ENCODE results near the gene IQSEC1.

The IQSEC1 gene

DNA sequence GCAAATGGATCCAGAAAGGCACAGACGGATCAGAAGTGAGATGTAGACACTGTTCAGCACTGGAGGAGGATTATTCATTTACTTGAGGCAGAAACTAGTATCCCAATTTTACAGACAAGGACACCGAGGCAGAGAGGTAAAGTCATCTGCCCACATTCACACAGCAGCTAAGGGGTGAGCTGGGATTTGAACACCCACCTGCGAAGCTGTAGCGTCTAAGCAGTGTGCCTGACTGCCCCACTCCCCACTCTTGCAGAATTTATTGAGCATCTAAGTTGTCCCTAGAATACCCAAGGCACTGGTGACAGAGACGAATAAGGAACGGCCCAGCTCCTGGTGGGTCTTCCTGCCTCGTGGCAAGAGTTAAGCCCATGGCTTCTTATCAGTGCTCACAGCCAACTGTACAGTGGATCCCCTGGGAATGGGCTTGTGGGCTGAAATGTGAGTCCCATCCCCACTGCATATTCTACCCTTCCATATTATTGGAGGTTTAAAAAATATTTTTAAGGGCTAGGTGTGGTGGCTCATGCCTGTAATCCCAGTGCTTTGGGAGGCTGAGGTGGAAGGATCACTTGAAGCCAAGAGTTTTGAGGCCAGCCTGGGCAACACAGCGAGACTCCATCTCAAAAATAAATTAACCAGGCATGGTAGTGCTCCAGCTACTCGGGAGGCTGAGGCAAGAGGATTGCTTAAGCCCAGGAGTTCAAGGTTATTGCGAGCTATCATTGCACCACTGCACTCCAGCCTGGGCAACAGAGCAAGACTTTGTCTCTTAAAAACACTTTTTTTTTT, 77.6 kb downstream of the IQSEC1 start:
- DNase-seq = no peak

DNA sequence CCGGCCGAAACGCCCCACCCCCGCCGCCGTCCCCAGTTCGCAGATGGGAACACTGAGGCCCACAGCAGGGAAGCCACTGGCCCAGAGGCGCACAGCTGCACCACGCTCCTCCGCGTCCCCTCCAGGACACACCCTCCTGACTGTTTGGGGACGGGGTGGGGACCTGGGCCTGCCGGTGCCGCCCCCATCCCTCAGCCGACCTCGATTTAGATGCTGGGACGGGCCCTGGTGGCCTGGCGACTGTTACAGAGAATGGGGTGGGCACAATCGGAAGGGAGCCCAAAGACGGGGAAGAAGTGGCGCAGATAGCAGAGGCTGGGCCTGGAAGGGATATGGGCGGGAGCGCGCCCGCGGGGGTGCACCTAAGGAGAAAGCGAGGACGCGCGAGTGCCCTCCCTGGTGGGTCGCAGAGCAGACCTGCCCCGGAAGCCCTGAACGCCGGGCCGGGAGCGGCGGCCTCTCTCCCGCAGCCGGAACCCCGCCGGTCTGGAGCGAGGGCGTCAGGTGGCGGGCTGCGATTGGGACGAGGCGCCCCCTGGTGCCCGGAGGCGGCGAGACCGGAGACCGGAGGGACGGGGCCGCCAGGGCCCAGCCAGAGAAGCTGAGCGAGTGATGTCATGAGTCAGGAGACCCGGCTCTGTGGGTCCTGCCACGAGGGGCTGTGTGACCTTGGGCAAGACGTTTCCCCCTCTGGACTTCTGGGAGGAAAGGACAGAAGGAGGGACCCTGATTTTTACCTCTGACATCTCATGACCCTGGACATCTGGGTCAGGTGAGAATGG, 78.4 kb downstream of the IQSEC1 start:
- DNase-seq = peak; percentile 91

- DNase-seq = no peak
These were observed 78.9 kb downstream of the IQSEC1 start for GRCh38 chr3:12994357-12994606.

- no peak for DNase-seq
These were observed 79.5 kb downstream of the IQSEC1 start for GRCh38 chr3:12993517-12994356.

DNA sequence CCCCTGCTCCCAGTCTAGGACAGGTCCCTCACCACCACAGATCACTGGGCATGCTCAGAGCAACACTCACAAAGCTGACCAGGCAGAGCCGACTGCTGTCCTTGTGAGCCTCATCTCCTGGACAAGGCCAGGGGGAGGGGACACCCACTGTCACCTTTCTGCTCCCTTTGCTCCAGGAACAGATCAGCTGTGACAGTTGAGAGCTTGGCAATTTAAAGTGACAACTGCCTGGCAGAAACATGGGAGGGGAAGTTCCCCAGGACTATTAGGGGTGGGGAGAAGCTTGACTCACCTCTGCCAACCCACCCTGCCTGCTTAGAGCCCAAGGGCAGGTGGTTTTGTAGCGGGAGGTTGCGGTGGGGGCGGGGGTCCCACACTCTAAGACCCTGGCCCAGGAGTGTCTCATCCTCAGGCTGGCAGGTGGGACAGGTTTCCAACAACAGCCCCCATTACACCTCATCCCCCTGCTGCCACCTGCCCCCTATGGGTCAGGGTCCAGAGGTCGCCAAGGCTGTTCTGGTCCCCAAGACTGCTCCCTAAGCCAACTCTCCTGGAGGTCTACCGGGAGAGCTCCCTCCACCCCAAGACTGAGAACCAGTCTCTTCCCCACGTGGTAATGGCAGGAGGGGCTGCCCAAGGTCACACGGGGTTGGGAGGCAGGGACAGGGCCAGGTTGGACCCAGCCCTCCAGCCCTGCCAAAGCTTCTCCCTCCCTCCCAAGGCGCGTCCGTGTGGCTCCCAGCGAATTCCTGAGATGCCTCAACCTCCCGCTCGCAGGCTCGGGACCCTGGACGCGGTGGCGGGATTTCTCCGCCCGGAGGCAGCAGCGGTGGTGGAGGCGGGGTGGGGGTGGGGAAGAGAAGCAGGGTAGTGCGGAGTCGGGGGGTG, 80.4 kb downstream of the IQSEC1 start:
- no peak for DNase-seq

DNA sequence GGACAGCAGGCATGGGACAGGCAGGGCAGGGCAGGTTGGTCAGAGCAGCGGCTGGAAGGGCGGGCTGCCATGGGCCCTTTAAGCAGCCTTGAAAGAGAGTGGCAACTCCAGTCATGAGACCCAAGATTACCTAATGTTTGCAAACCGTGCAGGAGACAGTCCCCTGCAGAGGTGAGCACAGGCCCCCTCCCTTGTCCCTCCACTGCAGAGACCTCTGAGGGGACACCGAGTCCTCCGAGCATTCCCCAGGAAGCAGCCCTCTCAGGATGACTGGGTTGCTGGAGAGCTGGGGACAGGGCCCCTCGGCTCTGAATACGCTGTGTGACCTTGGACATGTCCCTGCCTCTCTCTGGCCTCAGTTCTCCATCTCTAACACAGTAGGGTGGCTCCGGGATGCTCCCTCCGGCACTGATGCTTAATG, 81.4 kb downstream of the IQSEC1 start:
- no peak for DNase-seq

- DNase-seq = no peak
These were observed 81.8 kb downstream of the IQSEC1 start for GRCh38 chr3:12991481-12991837.

DNA sequence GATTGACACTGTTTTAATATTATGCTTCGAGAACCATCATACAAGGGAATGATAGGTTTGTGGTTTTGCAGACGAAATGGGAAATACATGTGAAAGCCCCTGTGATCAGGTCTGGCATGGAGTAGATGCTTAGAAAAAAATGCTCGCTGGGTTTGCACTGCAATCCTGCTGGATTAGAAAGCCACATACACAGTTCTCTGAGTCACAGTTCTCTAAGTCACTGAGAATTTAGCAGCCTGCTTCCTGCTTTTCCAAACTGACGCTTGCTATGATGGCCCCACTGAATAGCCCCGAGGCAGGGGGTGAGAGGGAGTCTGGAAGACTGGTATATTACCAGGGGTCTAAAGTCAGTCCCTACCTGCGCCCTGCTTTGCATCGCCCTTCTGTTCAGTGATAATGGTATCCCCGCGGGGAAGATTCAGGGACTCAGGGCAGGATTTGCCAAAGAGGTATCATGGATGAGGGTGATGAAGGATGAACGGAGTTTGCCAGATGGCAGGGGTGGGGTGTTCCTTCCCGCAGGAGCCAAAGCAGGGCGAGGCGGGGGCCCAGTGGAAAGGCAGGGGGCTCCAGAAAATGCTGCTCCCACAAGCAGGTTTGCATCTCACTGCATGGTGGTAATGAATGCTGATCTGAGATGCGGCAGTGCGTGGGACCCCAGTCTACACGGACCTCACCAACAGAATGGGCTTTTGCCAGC, 82.3 kb downstream of the IQSEC1 start:
- DNase-seq = no peak

GRCh38 chr3:12990306-12990705, 82.9 kb downstream of the IQSEC1 start:
- DNase-seq = no peak

GRCh38 chr3:12988728-12989454, 84.3 kb downstream of the IQSEC1 start:
- DNase-seq = no peak

DNA sequence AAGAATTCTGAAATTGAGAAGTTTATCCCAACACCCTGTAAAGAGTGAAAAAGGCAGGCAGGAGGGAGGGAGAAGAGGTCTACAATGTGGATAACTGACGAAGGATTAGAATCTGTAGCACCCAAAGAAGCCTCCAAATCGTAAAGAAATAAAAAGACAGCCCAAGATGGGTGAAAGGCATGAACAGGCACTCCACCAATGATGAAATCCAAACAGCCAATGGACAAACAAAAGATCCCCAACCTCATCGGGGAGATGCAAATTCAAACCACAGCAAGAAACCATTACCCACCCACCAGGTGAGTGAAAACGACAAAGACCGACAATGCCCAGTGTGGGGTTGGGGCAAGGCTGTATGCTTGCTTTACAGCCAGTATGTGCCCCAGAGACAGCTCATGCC, 85.6 kb downstream of the IQSEC1 start:
- no peak for DNase-seq

DNA sequence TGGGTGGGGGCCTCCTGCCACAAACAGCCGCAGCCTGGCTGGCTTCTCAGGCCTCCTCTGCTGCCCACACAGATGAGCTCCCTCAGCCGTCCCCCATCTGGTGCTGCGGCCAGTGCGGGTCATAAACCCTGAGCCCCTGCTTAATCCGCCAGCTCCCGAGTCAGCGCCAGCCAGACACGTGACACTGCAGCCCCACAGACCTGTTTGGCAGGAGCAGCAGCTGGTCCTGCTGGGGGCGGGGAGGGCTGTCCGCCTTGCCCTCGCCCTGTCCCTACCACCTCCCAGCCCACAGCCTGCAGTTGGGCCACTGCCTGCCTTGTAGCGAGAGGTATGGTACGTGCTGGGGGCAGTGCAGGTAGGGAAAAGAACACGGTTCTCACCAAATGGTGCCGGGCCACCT, 86.2 kb downstream of the IQSEC1 start:
- no peak for DNase-seq

- DNase-seq = no peak
These were observed 86.7 kb downstream of the IQSEC1 start for GRCh38 chr3:12986521-12986920.

GRCh38 chr3:12986031-12986430, 87.2 kb downstream of the IQSEC1 start:
- no peak for DNase-seq

- no peak for DNase-seq
These were observed 88.1 kb downstream of the IQSEC1 start for GRCh38 chr3:12985148-12985547.

- DNase-seq = peak; percentile 82
These were observed 89.0 kb downstream of the IQSEC1 start for GRCh38 chr3:12984023-12984823.

DNA sequence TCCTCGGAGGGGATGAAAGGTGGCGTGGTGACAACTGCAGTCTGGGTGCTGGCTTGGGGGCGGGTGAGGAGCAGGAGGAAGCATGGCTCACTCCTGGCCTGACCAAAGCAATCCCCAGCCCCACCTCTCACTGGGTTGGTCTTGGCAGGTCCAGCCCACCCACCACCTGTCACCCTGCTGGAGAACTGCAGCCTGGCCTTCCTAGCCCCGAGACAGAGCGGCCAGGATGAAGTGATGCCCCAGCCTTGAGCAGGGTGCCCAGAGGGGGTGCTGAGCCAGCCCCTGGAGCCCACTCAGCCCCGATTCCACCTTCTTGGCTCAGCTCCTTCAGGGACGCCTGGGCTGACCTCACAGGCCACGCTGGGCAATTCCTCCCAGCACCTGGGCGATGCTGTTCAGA, 89.9 kb downstream of the IQSEC1 start:
- no peak for DNase-seq

DNA sequence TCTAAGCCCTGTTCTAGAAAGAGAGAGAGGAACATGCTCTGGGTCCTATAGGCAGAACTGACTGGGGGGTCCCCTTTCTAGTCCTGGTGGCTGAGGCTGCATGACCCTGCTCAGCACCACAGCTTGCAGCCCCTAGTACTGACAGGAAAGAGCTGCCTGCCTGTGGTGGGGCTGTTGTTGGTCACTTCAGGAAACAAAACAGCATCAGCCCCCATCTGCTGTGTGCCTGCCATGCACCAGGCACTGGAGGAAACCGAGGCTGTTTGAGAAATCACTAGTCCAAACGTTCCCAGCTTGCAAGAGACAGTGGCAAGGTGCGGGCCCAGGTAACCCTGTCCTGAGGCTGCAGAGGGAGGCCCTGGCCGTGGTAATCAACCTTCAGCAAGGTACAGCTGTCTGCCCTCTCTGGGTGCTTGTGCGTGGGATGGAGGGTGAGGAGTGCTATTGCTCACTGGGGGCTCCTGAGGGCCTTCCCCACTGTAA, 90.6 kb downstream of the IQSEC1 start:
- DNase-seq = no peak

GRCh38 chr3:12981306-12982275, 91.6 kb downstream of the IQSEC1 start:
- no peak for DNase-seq
